GM18507 (cell line): ENCODE results near the gene CMTM7.

Experiments
- DNase-seq: peaks from one replicate; pipeline ENCODE4 v3.0.0; 2011; ENCODE audit warnings: low read depth; ENCODE audit not compliant: insufficient read length; ENCODE audit errors: extremely low spot score
- FAIRE-seq: peaks from 2 replicates; lab custom pipeline; 2011; peaks lifted over from hg19 to GRCh38; lab: Jason Lieb, UNC

CMTM7 gene

GRCh38 chr3:32500880-32501782 is 109.5 kb downstream of the CMTM7 start:
- DNase-seq (no peak), FAIRE-seq (no peak)

DNA sequence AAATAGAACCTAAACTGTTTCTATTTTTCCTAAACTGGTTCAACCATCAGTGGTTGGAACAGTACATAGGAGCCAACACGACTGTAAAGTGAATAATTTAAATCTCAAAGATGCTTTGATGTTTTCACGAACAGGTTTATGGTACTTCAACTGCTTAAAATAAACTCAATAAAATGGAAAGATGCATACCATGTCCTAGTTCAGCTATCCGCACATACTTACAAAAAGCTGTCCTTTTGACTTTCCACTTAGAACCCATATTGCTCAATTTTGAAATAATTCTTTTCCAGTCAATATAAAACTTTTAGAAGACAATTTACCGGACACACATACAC is 110.1 kb downstream of the CMTM7 start:
- DNase-seq (no peak), FAIRE-seq (no peak)

DNA sequence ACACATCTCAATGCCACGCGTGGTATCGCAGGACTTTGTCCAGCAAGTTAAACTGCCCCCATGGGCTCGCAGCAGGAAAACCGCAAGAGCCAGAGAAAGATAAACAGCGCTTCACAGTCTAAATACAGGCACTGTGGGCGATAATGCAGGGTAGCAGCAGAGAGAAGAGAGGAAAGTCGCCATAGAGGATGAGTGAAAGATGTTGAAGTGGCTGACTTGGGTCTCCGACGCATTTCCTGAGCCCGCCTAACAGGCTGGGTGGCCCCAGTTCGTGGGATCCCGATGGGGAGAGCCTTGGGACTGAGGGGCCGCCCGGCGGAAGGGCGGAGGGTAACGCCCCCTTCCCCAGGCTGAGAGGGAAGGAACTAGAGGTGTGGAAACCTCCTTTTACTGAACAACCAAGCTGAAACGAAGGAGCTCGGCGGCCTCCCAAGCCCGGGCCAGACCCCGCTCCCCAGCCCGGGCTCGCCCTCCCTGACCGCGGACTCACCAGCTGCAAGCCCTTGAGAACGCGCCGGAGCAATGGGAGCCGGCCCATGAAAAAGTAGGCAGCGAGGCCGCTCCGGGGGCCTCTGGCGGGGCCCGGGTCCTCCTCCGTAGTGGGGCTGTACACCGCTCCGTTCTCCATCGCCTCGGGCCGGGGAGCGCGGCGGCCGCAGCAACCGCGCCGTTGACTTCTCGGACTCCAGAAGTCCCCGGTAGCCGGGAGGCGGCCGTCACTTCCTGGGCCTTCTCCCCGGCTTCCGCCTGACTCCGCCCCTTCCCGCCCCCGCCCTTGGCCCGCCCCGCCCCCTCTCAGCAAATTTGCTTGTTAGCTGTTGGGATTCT is 110.7 kb downstream of the CMTM7 start, which contains the start of gene CMTM6:
TSS of gene CMTM6 (minus strand) at position 735 of the 828 bp plus-strand sequence. CDS start at position 628, 107 bp downstream.
- peak; percentile 85 for FAIRE-seq
- DNase-seq: peak; percentile 81

GRCh38 chr3:32502946-32503286 is 111.3 kb downstream of the CMTM7 start:
- DNase-seq (no peak), FAIRE-seq (no peak)
